Caco-2 (cell line): Measurements from ENCODE around the gene DPP10. TPM values are rescaled to one million over a fixed set of nuclear protein-coding genes. Genes with fewer than 3 reads are reported as not detected.

Experiments
- BruUV-seq: library from RNA; stranded (reverse); fragments of 400-500 nt; replicated peaks from 2 replicates; lab custom pipeline; 2021; lab: Mats Ljungman, UMichigan
- CTCF ChIA-PET: fragments of 300-600 bp; sonication (Branson Sonifier 250); formaldehyde crosslinking; loops from one replicate; lab custom pipeline; 2022; ENCODE audit warnings: antibody characterized with exemption; lab: Charles Lee
- POLR2A ChIA-PET: fragments of 300-600 bp; sonication (Branson Sonifier 250); formaldehyde crosslinking; loops from one replicate; lab custom pipeline; 2022; ENCODE audit warnings: antibody characterized with exemption; lab: Charles Lee
- DNase-seq, 2 experiments: peaks; one replicate each; pipeline versions ENCODE4 v3.0.0 to v3.0.0-alpha.2; 2020 to 2022
- H3K27me3 ChIP-seq: replicated peaks from 2 replicates; pipeline ENCODE4 v1.6.0; 2011; ENCODE audit warnings: low read length; ENCODE audit not compliant: control insufficient read depth, insufficient read depth
- H3K36me3 ChIP-seq: 2 replicates; pipeline ENCODE4 v1.5.1; 2011; ENCODE audit warnings: low read length; ENCODE audit not compliant: control insufficient read depth, insufficient read depth
- H3K4me1 ChIP-seq: fragments of 250-450 bp; sonication (Bioruptor Pico); 2 replicates; pipeline ENCODE4 v1.5.1; 2020; ENCODE audit warnings: mild to moderate bottlenecking
- H3K4me3 ChIP-seq: 2 replicates; pipeline ENCODE4 v1.5.1; 2011; ENCODE audit warnings: low read depth, mild to moderate bottlenecking, control low read depth, low read length
- H3K9me3 ChIP-seq: fragments of 250-450 bp; sonication (Bioruptor Pico); 2 replicates; pipeline ENCODE4 v1.5.1; 2020; ENCODE audit warnings: mild to moderate bottlenecking, moderate library complexity
- H3K27ac Mint-ChIP-seq: one replicate; pipeline ENCODE4 v1.8.0; 2022; ENCODE audit warnings: mixed read lengths; ENCODE audit not compliant: unreplicated experiment
- H3K27me3 Mint-ChIP-seq: one replicate; pipeline ENCODE4 v1.8.0; 2022; ENCODE audit warnings: mixed read lengths; ENCODE audit not compliant: insufficient read depth, unreplicated experiment
- H3K36me3 Mint-ChIP-seq: one replicate; pipeline ENCODE4 v1.8.0; 2022; ENCODE audit warnings: mild to moderate bottlenecking, mixed read lengths; ENCODE audit not compliant: insufficient read depth, unreplicated experiment
- H3K4me1 Mint-ChIP-seq: one replicate; pipeline ENCODE4 v1.8.0; 2022; ENCODE audit warnings: low read depth, mixed read lengths; ENCODE audit not compliant: unreplicated experiment
- H3K4me3 Mint-ChIP-seq: one replicate; pipeline ENCODE4 v1.8.0; 2022; ENCODE audit warnings: mild to moderate bottlenecking, moderate library complexity, mixed read lengths; ENCODE audit not compliant: unreplicated experiment
- H3K9me3 Mint-ChIP-seq: one replicate; pipeline ENCODE4 v1.8.0; 2022; ENCODE audit warnings: mixed read lengths; ENCODE audit not compliant: unreplicated experiment
- intact Hi-C: fragments of 100-400 bp; cut with micrococcal nuclease; formaldehyde crosslinking; loops from one replicate; pipeline ENCODE4 v1.10.0; 2022; ENCODE audit not compliant: unreplicated experiment
- total RNA-seq: library from RNA; stranded (reverse); gene quantifications from 2 replicates; pipeline ENCODE4 v1.2.3, GENCODE V29; 2022
- TF ChIP-seq, protein P1 (sequence below), 2 experiments: fragments of 200-600 bp in 1 of 2; IDR thresholded peaks; 1 replicate in 1 of 2; 2 replicates in 1 of 2; pipeline versions ENCODE4 v1.5.1 to v1.8.0; 2011 to 2022; ENCODE audit warnings: antibody characterized with exemption in 1 of 2, control low read depth in 1 of 2, inconsistent platforms in 1 of 2, low read depth in 1 of 2, low read length in 1 of 2, mild to moderate bottlenecking in 1 of 2, moderate library complexity in 1 of 2; ENCODE audit not compliant: insufficient read depth in 1 of 2, severe bottlenecking in 1 of 2, unreplicated experiment in 1 of 2

DPP10 gene
- total RNA-seq, 1 experiment from 2014 or later = not detected

- H3K36me3 ChIP-seq = no peaks in the 10 kb centered on the region
- DNase-seq = no peak
- no peak overlapping the region for H3K4me3 Mint-ChIP-seq
- TF ChIP-seq, protein P1, sequence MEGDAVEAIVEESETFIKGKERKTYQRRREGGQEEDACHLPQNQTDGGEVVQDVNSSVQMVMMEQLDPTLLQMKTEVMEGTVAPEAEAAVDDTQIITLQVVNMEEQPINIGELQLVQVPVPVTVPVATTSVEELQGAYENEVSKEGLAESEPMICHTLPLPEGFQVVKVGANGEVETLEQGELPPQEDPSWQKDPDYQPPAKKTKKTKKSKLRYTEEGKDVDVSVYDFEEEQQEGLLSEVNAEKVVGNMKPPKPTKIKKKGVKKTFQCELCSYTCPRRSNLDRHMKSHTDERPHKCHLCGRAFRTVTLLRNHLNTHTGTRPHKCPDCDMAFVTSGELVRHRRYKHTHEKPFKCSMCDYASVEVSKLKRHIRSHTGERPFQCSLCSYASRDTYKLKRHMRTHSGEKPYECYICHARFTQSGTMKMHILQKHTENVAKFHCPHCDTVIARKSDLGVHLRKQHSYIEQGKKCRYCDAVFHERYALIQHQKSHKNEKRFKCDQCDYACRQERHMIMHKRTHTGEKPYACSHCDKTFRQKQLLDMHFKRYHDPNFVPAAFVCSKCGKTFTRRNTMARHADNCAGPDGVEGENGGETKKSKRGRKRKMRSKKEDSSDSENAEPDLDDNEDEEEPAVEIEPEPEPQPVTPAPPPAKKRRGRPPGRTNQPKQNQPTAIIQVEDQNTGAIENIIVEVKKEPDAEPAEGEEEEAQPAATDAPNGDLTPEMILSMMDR (IDR thresholded peaks at IDR 0.05; ENCODE audit: insufficient read depth in 1 of 2, low read depth in 1 of 2, low read length in 1 of 2, severe bottlenecking in 1 of 2, unreplicated experiment in 1 of 2) = no peak
- H3K9me3 ChIP-seq = no peaks in the 10 kb centered on the region; the same call in 1 of the 2 replicates
- POLR2A ChIA-PET = no interaction called here
- intact Hi-C loops = loop anchor here (5.0 to 10.0 kb wide), 2 partner anchors 228 to 455 kb away; no protein-coding TSS in a partner anchor
- no peaks in the 10 kb centered on the region for H3K27me3 Mint-ChIP-seq
- H3K36me3 Mint-ChIP-seq = no peaks in the 10 kb centered on the region
- H3K4me1 Mint-ChIP-seq = peaks cover 19% of the 10 kb centered on the region
- H3K4me1 ChIP-seq = peaks cover 26% of the 10 kb centered on the region
- no peaks in the 10 kb centered on the region for H3K27me3 ChIP-seq
- CTCF ChIA-PET = no interaction called here
- no peaks in the 10 kb centered on the region for H3K9me3 Mint-ChIP-seq
- H3K27ac Mint-ChIP-seq = no peak overlapping the region
- no TSS peak for BruUV-seq
- H3K4me3 ChIP-seq = no peak overlapping the region
Observed at GRCh38 chr2:114727012-114727411, 284.6 kb downstream of the DPP10 start.

- H3K9me3 ChIP-seq = no peaks in the 10 kb centered on the region; the same call in 1 of the 2 replicates
- peaks cover 23% of the 10 kb centered on the region for H3K4me1 ChIP-seq
- CTCF ChIA-PET = no interaction called here
- H3K4me3 ChIP-seq = no peak overlapping the region
- POLR2A ChIA-PET = no interaction called here
- Mint-ChIP-seq H3K4me1 (peaks cover 19% of the 10 kb centered on the region), H3K36me3 (no peaks in the 10 kb centered on the region), H3K9me3 (no peaks in the 10 kb centered on the region), H3K27me3 (no peaks in the 10 kb centered on the region), H3K4me3 (no peak overlapping the region), H3K27ac (no peak overlapping the region)
- DNase-seq = no peak
- TF ChIP-seq, protein P1 (IDR thresholded peaks at IDR 0.05; ENCODE audit: insufficient read depth in 1 of 2, low read depth in 1 of 2, low read length in 1 of 2, severe bottlenecking in 1 of 2, unreplicated experiment in 1 of 2) = no peak
- BruUV-seq = no TSS peak
- H3K36me3 ChIP-seq = no peaks in the 10 kb centered on the region
- no peaks in the 10 kb centered on the region for H3K27me3 ChIP-seq
- intact Hi-C loops = loop anchor here (5.0 to 10.0 kb wide), 2 partner anchors 226 to 454 kb away; no protein-coding TSS in a partner anchor
Observed at GRCh38 chr2:114728372-114728771, 285.9 kb downstream of the DPP10 start.

DNA sequence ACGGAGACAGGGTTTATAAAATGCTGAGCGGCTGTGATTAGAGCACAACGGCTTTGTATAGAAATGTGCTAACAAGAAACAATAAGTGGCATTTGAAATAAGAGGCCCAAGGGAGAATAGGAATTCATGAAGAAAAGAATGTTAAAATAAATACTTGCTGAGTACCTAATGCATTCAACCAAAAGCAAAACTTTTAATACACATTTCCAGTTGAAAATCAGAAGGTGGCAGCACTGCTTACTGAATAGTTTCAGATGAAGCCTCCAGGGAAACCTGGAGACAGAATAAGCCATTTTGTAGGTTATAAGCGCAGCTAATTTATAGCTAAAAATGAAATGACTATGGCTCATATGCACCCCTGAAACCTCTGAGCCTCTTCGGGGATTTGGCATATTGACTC is 286.6 kb downstream of the DPP10 start:
- peak in 1 of 2 experiments; percentile 24 for DNase-seq
- Histone ChIP-seq H3K9me3 (no peaks in the 10 kb centered on the region; the same call in 1 of the 2 replicates), H3K27me3 (no peaks in the 10 kb centered on the region), H3K36me3 (no peaks in the 10 kb centered on the region), H3K4me1 (peaks cover 17% of the 10 kb centered on the region), H3K4me3 (no peak overlapping the region)
- BruUV-seq = no TSS peak
- intact Hi-C loops = loop anchor here (1.0 to 10.0 kb wide), 3 partner anchors 226 to 453 kb away; no protein-coding TSS in a partner anchor
- Mint-ChIP-seq H3K4me1 (peaks cover 21% of the 10 kb centered on the region), H3K27me3 (no peaks in the 10 kb centered on the region), H3K27ac (no peak overlapping the region), H3K4me3 (no peak overlapping the region), H3K36me3 (no peaks in the 10 kb centered on the region), H3K9me3 (no peaks in the 10 kb centered on the region)
- TF ChIP-seq, protein P1 (IDR thresholded peaks at IDR 0.05; ENCODE audit: insufficient read depth in 1 of 2, low read depth in 1 of 2, low read length in 1 of 2, severe bottlenecking in 1 of 2, unreplicated experiment in 1 of 2) = peak; percentile 28 to 34
- POLR2A ChIA-PET = interaction anchor here (0.6 kb wide), 1 partner anchor 15 kb away, joined by 3 read pairs; no protein-coding TSS in a partner anchor
- CTCF ChIA-PET = no interaction called here
